ENCODE results near the gene CCDC14. TPM values are rescaled to one million over a fixed set of nuclear protein-coding genes. Genes with fewer than 3 reads are reported as not detected.
A peak's percentile ranks its signal among the peaks of the same experiment; 100 is the strongest.
"Not testable (repeated sequence)": the region's sequence is repeated elsewhere in the genome, so short reads cannot be mapped to it uniquely, and the experiment has no call there.

CCDC14 gene
- total RNA-seq, 2 donors from 2014 or later, result 23.1 to 38.2 TPM

DNA sequence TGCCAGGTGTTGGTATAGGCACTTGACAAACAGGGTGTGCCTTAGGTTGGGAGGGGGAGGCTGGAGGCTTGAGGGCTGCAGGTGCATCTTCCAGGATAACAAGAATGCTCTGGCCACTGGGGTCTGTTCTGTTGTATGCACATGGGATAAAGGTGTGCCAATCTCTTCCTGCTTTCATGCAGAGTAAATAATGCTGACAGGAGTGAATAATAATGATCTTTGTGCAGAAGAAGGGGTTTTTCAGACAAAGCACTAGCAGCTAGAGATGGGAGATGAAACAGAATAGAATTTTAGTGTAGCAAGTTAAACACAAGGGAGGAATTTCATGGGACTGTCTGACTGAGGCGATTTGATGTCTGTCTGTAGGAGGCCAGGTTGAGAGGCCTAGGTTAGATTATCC, 32.8 kb upstream of the CCDC14 start:
- no peaks in the 10 kb centered on the region for H3K36me3 ChIP-seq (replicated peaks in 1 of 2; ENCODE audit: insufficient read depth in 1 of 2, low read depth in 2 of 2)
- DNase-seq, result no peak
- H3K4me1 ChIP-seq, result no peaks in the 10 kb centered on the region
- TF ChIP-seq POLR2A (IDR thresholded peaks at IDR 0.05), result no peak
- TF ChIP-seq, protein P1, sequence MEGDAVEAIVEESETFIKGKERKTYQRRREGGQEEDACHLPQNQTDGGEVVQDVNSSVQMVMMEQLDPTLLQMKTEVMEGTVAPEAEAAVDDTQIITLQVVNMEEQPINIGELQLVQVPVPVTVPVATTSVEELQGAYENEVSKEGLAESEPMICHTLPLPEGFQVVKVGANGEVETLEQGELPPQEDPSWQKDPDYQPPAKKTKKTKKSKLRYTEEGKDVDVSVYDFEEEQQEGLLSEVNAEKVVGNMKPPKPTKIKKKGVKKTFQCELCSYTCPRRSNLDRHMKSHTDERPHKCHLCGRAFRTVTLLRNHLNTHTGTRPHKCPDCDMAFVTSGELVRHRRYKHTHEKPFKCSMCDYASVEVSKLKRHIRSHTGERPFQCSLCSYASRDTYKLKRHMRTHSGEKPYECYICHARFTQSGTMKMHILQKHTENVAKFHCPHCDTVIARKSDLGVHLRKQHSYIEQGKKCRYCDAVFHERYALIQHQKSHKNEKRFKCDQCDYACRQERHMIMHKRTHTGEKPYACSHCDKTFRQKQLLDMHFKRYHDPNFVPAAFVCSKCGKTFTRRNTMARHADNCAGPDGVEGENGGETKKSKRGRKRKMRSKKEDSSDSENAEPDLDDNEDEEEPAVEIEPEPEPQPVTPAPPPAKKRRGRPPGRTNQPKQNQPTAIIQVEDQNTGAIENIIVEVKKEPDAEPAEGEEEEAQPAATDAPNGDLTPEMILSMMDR (IDR thresholded peaks at IDR 0.05), result no peak
- WGBS, 2 donors, result 71 to 79% methylated on average over 1 of the region's 1 CpG
- H3K27me3 ChIP-seq, result no peaks in the 10 kb centered on the region
- no peak overlapping the region for H3K4me3 ChIP-seq
- intact Hi-C loops (cut with DNase I), result no loop called here
- H3K9me3 ChIP-seq, result peaks cover 0 to 5% (median 0%) of the 10 kb centered on the region in 3 donors
- no peak for ATAC-seq
- H3K27ac ChIP-seq, result no peak overlapping the region

GRCh38 chr3:123991730-123992588, 30.9 kb upstream of the CCDC14 start, which contains the start of gene ROPN1:
Gene ROPN1 (minus strand): TSS chr3:123992124. CDS start chr3:123980481, 11,643 bp downstream.
- H3K4me3 ChIP-seq; H3K9me3 ChIP-seq; H3K4me1 ChIP-seq; intact Hi-C loops (cut with DNase I); H3K27ac ChIP-seq; H3K36me3 ChIP-seq (replicated peaks in 1 of 2; ENCODE audit: insufficient read depth in 1 of 2, low read depth in 2 of 2); DNase-seq; H3K27me3 ChIP-seq: not testable (repeated sequence)
- 0% methylated on average over 2 of the region's 49 CpGs; no CpG with 5 or more reads in 1 of the 2 donors for WGBS, 2 donors
- ATAC-seq, result peak; percentile 92

- DNase-seq (no peak), ATAC-seq (no peak)
- Histone ChIP-seq H3K4me3 (no peak overlapping the region), H3K9me3 (no peaks in the 10 kb centered on the region), H3K27ac (no peak overlapping the region), H3K4me1 (no peaks in the 10 kb centered on the region), H3K27me3 (no peaks in the 10 kb centered on the region), H3K36me3 (replicated peaks in 1 of 2; ENCODE audit: insufficient read depth in 1 of 2, low read depth in 2 of 2) (no peaks in the 10 kb centered on the region)
- TF ChIP-seq, protein P1 (IDR thresholded peaks at IDR 0.05), result no peak
- no peak for TF ChIP-seq POLR2A (IDR thresholded peaks at IDR 0.05)
- 70 to 72% methylated on average over 3 of the region's 3 CpGs for WGBS, 2 donors
- intact Hi-C loops (cut with DNase I), result no loop called here
Observed at GRCh38 chr3:123986427-123986826, 25.4 kb upstream of the CCDC14 start.

- no peak for TF ChIP-seq POLR2A (IDR thresholded peaks at IDR 0.05)
- TF ChIP-seq, protein P1 (IDR thresholded peaks at IDR 0.05), result no peak
- no peak overlapping the region for H3K27ac ChIP-seq
- H3K4me3 ChIP-seq, result no peak overlapping the region
- DNase-seq (no peak), ATAC-seq (no peak)
- intact Hi-C loops (cut with DNase I), result no loop called here
- no peaks in the 10 kb centered on the region for H3K9me3 ChIP-seq
- H3K36me3 ChIP-seq (replicated peaks in 1 of 2; ENCODE audit: insufficient read depth in 1 of 2, low read depth in 2 of 2), result no peaks in the 10 kb centered on the region
- WGBS, 2 donors, result 67 to 86% methylated on average over 3 of the region's 3 CpGs
- H3K4me1 ChIP-seq, result peaks cover 3% of the 10 kb centered on the region
- no peaks in the 10 kb centered on the region for H3K27me3 ChIP-seq
Observed at GRCh38 chr3:123984957-123985356, 23.9 kb upstream of the CCDC14 start.

DNA sequence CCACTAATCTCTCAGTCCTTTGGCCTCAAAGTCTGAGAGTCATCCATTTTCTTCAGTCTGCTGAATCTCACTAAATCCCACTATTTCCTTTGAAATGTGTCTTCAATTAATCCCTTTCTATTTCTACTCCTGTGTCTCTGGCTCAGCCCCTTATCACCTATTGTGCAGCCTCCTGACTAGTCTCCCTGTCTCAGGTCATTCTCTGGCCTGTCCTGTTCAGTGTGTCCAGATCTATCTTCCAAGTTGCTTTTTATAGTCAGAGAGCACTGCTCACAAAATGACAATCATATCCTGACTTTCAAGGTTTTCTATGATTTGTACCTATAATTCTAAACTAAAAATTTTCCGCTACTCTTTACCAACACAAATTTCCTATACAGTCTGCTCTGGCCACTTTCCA, 23.3 kb upstream of the CCDC14 start:
- DNase-seq (no peak), ATAC-seq (no peak)
- TF ChIP-seq, protein P1 (IDR thresholded peaks at IDR 0.05), result no peak
- TF ChIP-seq POLR2A (IDR thresholded peaks at IDR 0.05), result no peak
- intact Hi-C loops (cut with DNase I), result no loop called here
- H3K27me3 ChIP-seq, result no peaks in the 10 kb centered on the region
- H3K4me1 ChIP-seq, result peaks cover 5% of the 10 kb centered on the region
- no peak overlapping the region for H3K27ac ChIP-seq
- H3K4me3 ChIP-seq, result no peak overlapping the region
- WGBS, 2 donors, result 89 to 98% methylated on average over 1 of the region's 1 CpG
- no peaks in the 10 kb centered on the region for H3K9me3 ChIP-seq
- no peaks in the 10 kb centered on the region for H3K36me3 ChIP-seq (replicated peaks in 1 of 2; ENCODE audit: insufficient read depth in 1 of 2, low read depth in 2 of 2)

GRCh38 chr3:123981317-123981716, 20.3 kb upstream of the CCDC14 start:
- H3K27ac ChIP-seq; intact Hi-C loops (cut with DNase I); DNase-seq; H3K4me1 ChIP-seq; H3K27me3 ChIP-seq; H3K4me3 ChIP-seq; H3K36me3 ChIP-seq (replicated peaks in 1 of 2; ENCODE audit: insufficient read depth in 1 of 2, low read depth in 2 of 2); H3K9me3 ChIP-seq; ATAC-seq: not testable (repeated sequence)
- WGBS, 2 donors, result 65 to 66% methylated on average over 4 of the region's 4 CpGs
